GM12878 (cell line): Measurements from ENCODE around the gene CYB5A.

Source experiments
- CHD1 ChIP-seq: IDR thresholded peaks from 2 replicates; pipeline ENCODE4 v1.6.1; 2012; ENCODE audit warnings: low read depth, low read length, improper control_type of control experiment
- CREM ChIP-seq: IDR thresholded peaks from 2 replicates; pipeline ENCODE4 v1.6.1; 2014; ENCODE audit warnings: antibody characterized with exemption, low read depth
- MTA3 ChIP-seq: IDR thresholded peaks from 2 replicates; pipeline ENCODE4 v1.6.1; 2012; ENCODE audit warnings: low read length, inconsistent platforms, borderline replicate concordance
- NR2C2 ChIP-seq: IDR thresholded peaks from 2 replicates; pipeline ENCODE4 v1.6.1; 2011; ENCODE audit warnings: borderline replicate concordance, low read depth; ENCODE audit not compliant: control insufficient read depth, insufficient read length
- POLR2A ChIP-seq: IDR thresholded peaks from 2 replicates; pipeline ENCODE4 v1.6.1; 2011; ENCODE audit warnings: low read depth, mild to moderate bottlenecking, low read length
- TAF1 ChIP-seq: IDR thresholded peaks from 2 replicates; pipeline ENCODE4 v1.6.1; 2011; ENCODE audit warnings: mild to moderate bottlenecking, low read depth, low read length, borderline replicate concordance
- YBX1 ChIP-seq: fragments of 450-650 bp; IDR thresholded peaks from 2 replicates; pipeline ENCODE4 v1.6.1; 2016; ENCODE audit warnings: antibody characterized with exemption
- ZBTB11 ChIP-seq: fragments of 450-650 bp; formaldehyde crosslinking; IDR thresholded peaks from 2 replicates; pipeline ENCODE4 v1.5.0; 2022; ENCODE audit warnings: mild to moderate bottlenecking, missing genetic modification characterization
- ZNF274 ChIP-seq: IDR thresholded peaks from one replicate; pipeline ENCODE4 v1.8.0; 2011; ENCODE audit not compliant: insufficient read length, insufficient read depth

GRCh38 chr18:74266161-74266560 lies 25.6 kb downstream of the CYB5A start:
- TF ChIP-seq YBX1 (no peak), POLR2A (no peak), CREM (no peak), CHD1 (no peak), TAF1 (no peak), ZBTB11 (no peak), ZNF274 (no peak), NR2C2 (no peak), MTA3 (no peak)
